Loucy (cell line): Measurements from ENCODE around the gene CELF2.

Experiments used
- H2AFZ ChIP-seq: fragments of 200-600 bp; sonication (generic); 2 replicates; pipeline ENCODE4 v1.6.0; 2016; ENCODE audit warnings: antibody characterized with exemption, mild to moderate bottlenecking, low read length, moderate library complexity
- H3F3A ChIP-seq: fragments of 200-600 bp; 2 replicates; pipeline ENCODE4 v1.6.0; 2016; ENCODE audit warnings: antibody characterized with exemption, low read depth, mild to moderate bottlenecking
- H3K27me3 ChIP-seq: fragments of 200-600 bp; sonication (generic); 2 replicates; pipeline ENCODE4 v1.6.1; 2014; ENCODE audit warnings: low read length, mild to moderate bottlenecking; ENCODE audit not compliant: insufficient read depth, poor library complexity, severe bottlenecking
- H3K36me3 ChIP-seq: fragments of 200-600 bp; sonication (generic); 2 replicates; pipeline ENCODE4 v1.6.1; 2016; ENCODE audit warnings: low read length; ENCODE audit not compliant: insufficient read depth
- H3K4me1 ChIP-seq: fragments of 200-600 bp; sonication (generic); 2 replicates; pipeline ENCODE4 v1.5.1; 2014; ENCODE audit warnings: low read length, mild to moderate bottlenecking; ENCODE audit not compliant: insufficient read depth, poor library complexity, severe bottlenecking
- H3K4me2 ChIP-seq: fragments of 200-600 bp; sonication (generic); 2 replicates; pipeline ENCODE4 v1.6.0; 2014; ENCODE audit warnings: antibody characterized with exemption, low read length, low read depth, mild to moderate bottlenecking; ENCODE audit not compliant: poor library complexity, severe bottlenecking
- H3K4me3 ChIP-seq: fragments of 200-600 bp; sonication (generic); 2 replicates; pipeline ENCODE4 v1.5.1; 2014; ENCODE audit warnings: low read length, mild to moderate bottlenecking, mixed read lengths; ENCODE audit not compliant: poor library complexity, severe bottlenecking
- H3K79me2 ChIP-seq: fragments of 200-600 bp; sonication (generic); 2 replicates; pipeline ENCODE4 v1.6.1; 2014; ENCODE audit warnings: low read length; ENCODE audit not compliant: insufficient read depth
- H3K9ac ChIP-seq: fragments of 200-600 bp; sonication (generic); 2 replicates; pipeline ENCODE4 v1.6.0; 2014; ENCODE audit warnings: mild to moderate bottlenecking, low read depth, low read length, moderate library complexity; ENCODE audit not compliant: poor library complexity, severe bottlenecking
- H3K9me2 ChIP-seq: fragments of 200-600 bp; sonication (generic); replicated peaks from 2 replicates; pipeline ENCODE4 v1.6.1; 2016; ENCODE audit warnings: low read depth, low read length, mixed read lengths
- H3K9me3 ChIP-seq: fragments of 200-600 bp; sonication (generic); 2 replicates; pipeline ENCODE4 v1.6.1; 2014; ENCODE audit warnings: mild to moderate bottlenecking, antibody characterized with exemption, low read length, low read depth; ENCODE audit not compliant: insufficient read depth
- H4K20me1 ChIP-seq: fragments of 200-600 bp; sonication (generic); 2 replicates; pipeline ENCODE4 v1.6.0; 2014; ENCODE audit warnings: antibody characterized with exemption, low read length, mild to moderate bottlenecking; ENCODE audit not compliant: insufficient read depth, poor library complexity, severe bottlenecking
- CTCF ChIP-seq: fragments of 200-600 bp; sonication (generic); conservative IDR thresholded peaks from 2 replicates; pipeline ENCODE4 v1.5.1; 2014; ENCODE audit warnings: mild to moderate bottlenecking, antibody characterized with exemption, low read length
- EZH2phosphoT487 ChIP-seq: fragments of 200-600 bp; IDR thresholded peaks from 2 replicates; pipeline ENCODE4 v1.6.1; 2018; ENCODE audit warnings: antibody characterized with exemption, mild to moderate bottlenecking, moderate library complexity, borderline replicate concordance

The CELF2 gene

GRCh38 chr10:11206676-11207559 is 189.2 kb downstream of the CELF2 start:
- TF ChIP-seq EZH2phosphoT487: no peak
- TF ChIP-seq CTCF: no peak
- H3K79me2 ChIP-seq: peaks cover 100% of the 10 kb centered on the region
- no peak overlapping the region for H3K4me2 ChIP-seq

GRCh38 chr10:11207560-11207844 is 189.8 kb downstream of the CELF2 start:
- Histone ChIP-seq H3K4me1 (peaks cover 31% of the 10 kb centered on the region), H3F3A (no peaks in the 10 kb centered on the region), H3K79me2 (peaks cover 100% of the 10 kb centered on the region), H4K20me1 (peaks cover 100% of the 10 kb centered on the region), H3K9me2 (no peaks in the 10 kb centered on the region), H3K27me3 (no peaks in the 10 kb centered on the region), H3K36me3 (peaks cover 100% of the 10 kb centered on the region), H3K4me2 (no peak overlapping the region), H2AFZ (no peak overlapping the region), H3K4me3 (no peak overlapping the region), H3K9me3 (no peaks in the 10 kb centered on the region), H3K9ac (no peak overlapping the region)
- no peak for TF ChIP-seq EZH2phosphoT487
- TF ChIP-seq CTCF: no peak

More at GRCh38 chr10:11206676-11207559, 189.2 kb downstream of the CELF2 start:
- Histone ChIP-seq H3K4me1 (peaks cover 31% of the 10 kb centered on the region), H4K20me1 (peaks cover 100% of the 10 kb centered on the region), H3K36me3 (peaks cover 100% of the 10 kb centered on the region), H2AFZ (no peak overlapping the region), H3K9me3 (no peaks in the 10 kb centered on the region), H3K4me3 (no peak overlapping the region), H3F3A (no peaks in the 10 kb centered on the region), H3K27me3 (no peaks in the 10 kb centered on the region), H3K9me2 (no peaks in the 10 kb centered on the region), H3K9ac (no peak overlapping the region)

GRCh38 chr10:11208243-11208642 is 190.6 kb downstream of the CELF2 start:
- no peak overlapping the region for H2AFZ ChIP-seq
- TF ChIP-seq EZH2phosphoT487 (no peak), CTCF (no peak)
- no peaks in the 10 kb centered on the region for H3K27me3 ChIP-seq
- peaks cover 100% of the 10 kb centered on the region for H4K20me1 ChIP-seq
- H3K9me3 ChIP-seq: no peaks in the 10 kb centered on the region
- H3K9me2 ChIP-seq: no peaks in the 10 kb centered on the region
- H3K4me3 ChIP-seq: no peak overlapping the region
- H3K9ac ChIP-seq: no peak overlapping the region
- peaks cover 100% of the 10 kb centered on the region for H3K36me3 ChIP-seq
- H3K4me2 ChIP-seq: no peak overlapping the region
- H3F3A ChIP-seq: no peaks in the 10 kb centered on the region
- H3K4me1 ChIP-seq: peaks cover 31% of the 10 kb centered on the region
- peaks cover 100% of the 10 kb centered on the region for H3K79me2 ChIP-seq
